Measurements from ENCODE around the gene DUOX1.
"Not testable (repeated sequence)": the region's sequence is repeated elsewhere in the genome, so short reads cannot be mapped to it uniquely, and the experiment has no call there.

DUOX1 gene

GRCh38 chr15:45099549-45100165 lies 30.1 kb upstream of the DUOX1 start:
- no peak for TF ChIP-seq CTCF (IDR thresholded peaks at IDR 0.05; ENCODE audit: low read depth, low read length)
- no peak overlapping the region for H3K4me3 ChIP-seq (ENCODE audit: low read depth, low read length)

GRCh38 chr15:45100884-45101625 lies 28.7 kb upstream of the DUOX1 start:
- H3K4me3 ChIP-seq (ENCODE audit: low read depth, low read length) = no peak overlapping the region
- no peak for TF ChIP-seq CTCF (IDR thresholded peaks at IDR 0.05; ENCODE audit: low read depth, low read length)

- no peak overlapping the region for H3K4me3 ChIP-seq (ENCODE audit: low read depth, low read length)
- no peak for TF ChIP-seq CTCF (IDR thresholded peaks at IDR 0.05; ENCODE audit: low read depth, low read length)
Measured at GRCh38 chr15:45101749-45102148, 28.0 kb upstream of the DUOX1 start.

GRCh38 chr15:45102226-45102625 lies 27.6 kb upstream of the DUOX1 start:
- no peak overlapping the region for H3K4me3 ChIP-seq (ENCODE audit: low read depth, low read length)
- no peak for TF ChIP-seq CTCF (IDR thresholded peaks at IDR 0.05; ENCODE audit: low read depth, low read length)

GRCh38 chr15:45104170-45104569 lies 25.6 kb upstream of the DUOX1 start:
- not testable (repeated sequence) for H3K4me3 ChIP-seq (ENCODE audit: low read depth, low read length)

GRCh38 chr15:45105586-45105985 lies 24.2 kb upstream of the DUOX1 start:
- H3K4me3 ChIP-seq (ENCODE audit: low read depth, low read length) = no peak overlapping the region
- no peak for TF ChIP-seq CTCF (IDR thresholded peaks at IDR 0.05; ENCODE audit: low read depth, low read length)

- TF ChIP-seq CTCF (IDR thresholded peaks at IDR 0.05; ENCODE audit: low read depth, low read length) = no peak
- H3K4me3 ChIP-seq (ENCODE audit: low read depth, low read length) = no peak overlapping the region
Measured at GRCh38 chr15:45106002-45106790, 23.6 kb upstream of the DUOX1 start.

Data from WI38 (cell line).